Measurements from ENCODE around the gene ARHGAP24. TPM values are rescaled to one million over a fixed set of nuclear protein-coding genes. Genes with fewer than 3 reads are reported as not detected.

ARHGAP24 gene
- total RNA-seq, 1 donor: 67.6 TPM

- DNase-seq (ENCODE audit: low read depth): no peak
- no peak for TF ChIP-seq CTCF (IDR thresholded peaks at IDR 0.05; ENCODE audit: insufficient read depth, low read length)
- H3K4me3 ChIP-seq (ENCODE audit: low read depth, low read length): no peak overlapping the region
Observed at GRCh38 chr4:85573270-85573669, 98.3 kb downstream of the ARHGAP24 start.

- DNase-seq (ENCODE audit: low read depth): no peak
- no peak for TF ChIP-seq CTCF (IDR thresholded peaks at IDR 0.05; ENCODE audit: insufficient read depth, low read length)
- H3K4me3 ChIP-seq (ENCODE audit: low read depth, low read length): no peak overlapping the region
Observed at GRCh38 chr4:85577307-85577706, 102.4 kb downstream of the ARHGAP24 start.

- no peak for TF ChIP-seq CTCF (IDR thresholded peaks at IDR 0.05; ENCODE audit: insufficient read depth, low read length)
- no peak overlapping the region for H3K4me3 ChIP-seq (ENCODE audit: low read depth, low read length)
- no peak for DNase-seq (ENCODE audit: low read depth)
Observed at GRCh38 chr4:85579942-85580341, 105.0 kb downstream of the ARHGAP24 start.

- DNase-seq (ENCODE audit: low read depth): no peak
- no peak overlapping the region for H3K4me3 ChIP-seq (ENCODE audit: low read depth, low read length)
- no peak for TF ChIP-seq CTCF (IDR thresholded peaks at IDR 0.05; ENCODE audit: insufficient read depth, low read length)
Observed at GRCh38 chr4:85580489-85580888, 105.5 kb downstream of the ARHGAP24 start.

GRCh38 chr4:85587952-85588351 is 113.0 kb downstream of the ARHGAP24 start:
- no peak overlapping the region for H3K4me3 ChIP-seq (ENCODE audit: low read depth, low read length)
- no peak for DNase-seq (ENCODE audit: low read depth)
- no peak for TF ChIP-seq CTCF (IDR thresholded peaks at IDR 0.05; ENCODE audit: insufficient read depth, low read length)

GRCh38 chr4:85591406-85592098 is 116.6 kb downstream of the ARHGAP24 start:
- DNase-seq (ENCODE audit: low read depth): no peak
- no peak overlapping the region for H3K4me3 ChIP-seq (ENCODE audit: low read depth, low read length)
- no peak for TF ChIP-seq CTCF (IDR thresholded peaks at IDR 0.05; ENCODE audit: insufficient read depth, low read length)

Data from fibroblast of the aortic adventitia (primary cell).